NCI-H146 treated with DMSO at 0.1 percent for 48 hours (cell line): ENCODE data around the gene RAB36.

Experiments
- DNase-seq: peaks from one replicate; lab custom pipeline; 2025; ENCODE audit not compliant: unreplicated experiment; lab: John Stamatoyannopoulos, UW

RAB36 gene

GRCh38 chr22:23137468-23137867, 7.8 kb upstream of the RAB36 start:
- no peak for DNase-seq

- no peak for DNase-seq
Observed at GRCh38 chr22:23137905-23138561, 7.2 kb upstream of the RAB36 start.

GRCh38 chr22:23138584-23139435, 6.5 kb upstream of the RAB36 start:
- no peak for DNase-seq

- no peak for DNase-seq
Observed at GRCh38 chr22:23140385-23140784, 4.9 kb upstream of the RAB36 start.

GRCh38 chr22:23142546-23143105, 2.7 kb upstream of the RAB36 start:
- DNase-seq: no peak

DNA sequence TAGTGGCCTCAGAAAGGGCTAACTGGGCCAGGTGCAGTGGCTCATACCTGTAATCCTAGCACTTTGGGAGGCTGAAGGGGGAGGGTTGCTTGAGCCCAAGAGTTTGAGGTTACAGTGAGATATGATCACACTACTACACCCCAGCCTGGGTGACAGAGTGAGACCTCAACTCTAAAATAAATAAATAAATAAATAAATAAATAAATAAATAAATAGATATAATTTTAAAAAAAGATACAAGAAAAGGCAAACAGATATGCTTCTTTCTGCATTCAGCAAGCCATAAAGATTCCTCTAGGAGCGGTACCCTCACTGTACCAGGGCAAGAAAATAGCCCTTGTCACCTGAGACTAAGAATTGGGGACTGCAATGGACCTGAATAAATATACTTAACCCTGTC, 2.2 kb upstream of the RAB36 start:
- DNase-seq: no peak

GRCh38 chr22:23144432-23144831, 845 bp upstream of the RAB36 start:
- DNase-seq: no peak

DNA sequence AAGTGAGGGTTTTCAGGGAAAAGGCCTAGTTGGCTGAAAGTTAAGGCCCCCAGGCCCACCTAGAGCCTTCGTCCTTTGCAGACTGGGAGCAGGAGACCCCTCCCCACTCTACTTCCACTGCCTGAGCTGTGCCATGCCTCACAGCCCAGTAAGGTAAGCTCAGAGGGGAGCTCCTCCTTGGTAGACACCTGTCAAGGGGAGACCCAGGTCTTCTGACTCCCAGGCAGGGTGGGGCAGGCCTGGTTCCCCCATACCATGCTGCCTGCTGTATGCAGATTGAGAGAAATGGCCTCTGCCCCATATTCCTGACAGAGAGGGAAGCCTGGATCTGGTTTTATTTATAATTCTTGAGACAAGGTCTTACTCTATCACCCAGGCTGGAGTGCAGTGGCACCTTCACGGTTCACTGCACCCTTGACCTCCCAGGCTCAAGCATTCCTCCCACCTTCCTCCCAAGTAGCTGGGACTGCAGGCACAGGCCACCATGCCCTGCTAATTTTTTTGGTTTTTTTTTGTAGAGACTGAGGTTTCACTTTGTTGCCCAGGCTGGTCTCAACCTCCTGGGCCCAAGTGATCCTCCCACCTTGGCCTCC, 697 bp downstream of the RAB36 start:
- no peak for DNase-seq

DNA sequence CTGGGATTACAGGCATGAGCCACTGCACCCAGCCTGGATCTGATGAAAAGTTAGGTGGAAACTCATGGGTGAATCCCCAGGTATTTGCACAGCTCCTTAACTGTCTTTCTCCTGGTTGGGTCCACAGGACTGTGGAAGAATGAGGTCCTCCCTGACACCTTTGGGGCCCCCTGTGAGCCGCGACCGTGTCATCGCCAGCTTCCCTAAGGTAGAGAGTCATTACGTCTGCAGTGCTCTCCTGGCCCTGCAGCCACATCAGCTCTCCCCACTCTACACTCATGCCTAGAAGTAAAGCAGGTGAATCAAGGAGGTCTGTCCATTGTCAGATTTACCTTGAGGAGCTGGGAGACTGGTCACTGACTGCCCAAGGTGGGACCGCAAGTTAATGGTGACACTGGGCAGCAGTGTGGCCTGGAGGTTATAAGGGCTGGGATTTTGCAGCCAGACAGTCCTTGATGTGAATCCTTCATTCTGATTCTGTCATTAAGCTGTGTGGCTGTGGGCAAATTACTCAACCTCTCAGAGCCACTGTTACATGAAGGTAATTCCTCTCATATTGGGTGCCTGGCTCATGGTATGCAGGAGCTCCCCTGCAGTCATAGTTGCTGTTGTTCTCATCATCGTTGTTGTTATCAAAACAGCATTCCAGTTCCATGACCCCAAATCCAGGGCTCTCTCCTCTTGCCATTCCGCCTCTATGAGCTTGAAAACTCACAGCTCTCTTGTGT, 1.4 kb downstream of the RAB36 start:
- DNase-seq: no peak

GRCh38 chr22:23147617-23148387, 2.5 kb downstream of the RAB36 start:
- no peak for DNase-seq

- DNase-seq: no peak
Observed at GRCh38 chr22:23149743-23150238, 4.5 kb downstream of the RAB36 start.

DNA sequence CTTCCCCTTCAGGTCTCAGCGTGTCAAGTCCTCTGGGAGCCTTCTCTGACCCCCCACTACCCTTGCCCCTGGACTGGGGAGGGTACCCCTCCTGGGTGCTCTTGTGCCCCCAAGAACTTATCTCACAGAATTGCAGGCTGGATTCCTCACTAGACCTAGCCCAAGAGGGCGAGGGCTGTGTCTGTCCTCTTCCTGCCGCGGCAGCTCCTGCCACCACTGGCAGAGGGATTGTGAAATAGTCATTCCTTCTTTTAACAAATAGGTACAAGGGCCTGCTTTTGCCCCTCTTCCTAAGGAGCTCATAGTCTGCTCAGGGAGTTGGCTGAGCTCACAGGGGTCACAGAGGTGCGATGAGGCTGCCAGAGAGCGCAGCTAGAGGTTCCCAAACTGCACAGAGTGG, 5.5 kb downstream of the RAB36 start:
- no peak for DNase-seq

DNA sequence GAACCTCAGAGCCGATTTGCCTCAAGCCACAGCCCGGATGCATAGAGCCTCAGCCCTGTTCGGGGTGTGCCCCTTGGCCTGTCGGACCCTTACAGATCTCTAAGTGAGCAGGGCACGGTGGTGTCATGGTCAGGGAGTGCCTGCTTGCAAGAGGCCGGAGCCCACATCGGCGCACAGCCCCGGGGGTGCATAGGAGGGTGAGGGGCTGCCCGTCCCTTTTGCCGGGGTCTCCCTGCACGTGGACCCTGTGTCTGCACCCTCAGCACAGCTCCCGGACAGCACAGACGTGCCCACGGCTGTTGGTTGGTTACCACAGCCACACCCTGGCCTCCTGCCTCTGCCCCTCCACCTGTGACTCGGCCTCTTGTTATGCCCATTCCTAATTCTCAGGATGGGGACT, 6.5 kb downstream of the RAB36 start:
- no peak for DNase-seq

DNA sequence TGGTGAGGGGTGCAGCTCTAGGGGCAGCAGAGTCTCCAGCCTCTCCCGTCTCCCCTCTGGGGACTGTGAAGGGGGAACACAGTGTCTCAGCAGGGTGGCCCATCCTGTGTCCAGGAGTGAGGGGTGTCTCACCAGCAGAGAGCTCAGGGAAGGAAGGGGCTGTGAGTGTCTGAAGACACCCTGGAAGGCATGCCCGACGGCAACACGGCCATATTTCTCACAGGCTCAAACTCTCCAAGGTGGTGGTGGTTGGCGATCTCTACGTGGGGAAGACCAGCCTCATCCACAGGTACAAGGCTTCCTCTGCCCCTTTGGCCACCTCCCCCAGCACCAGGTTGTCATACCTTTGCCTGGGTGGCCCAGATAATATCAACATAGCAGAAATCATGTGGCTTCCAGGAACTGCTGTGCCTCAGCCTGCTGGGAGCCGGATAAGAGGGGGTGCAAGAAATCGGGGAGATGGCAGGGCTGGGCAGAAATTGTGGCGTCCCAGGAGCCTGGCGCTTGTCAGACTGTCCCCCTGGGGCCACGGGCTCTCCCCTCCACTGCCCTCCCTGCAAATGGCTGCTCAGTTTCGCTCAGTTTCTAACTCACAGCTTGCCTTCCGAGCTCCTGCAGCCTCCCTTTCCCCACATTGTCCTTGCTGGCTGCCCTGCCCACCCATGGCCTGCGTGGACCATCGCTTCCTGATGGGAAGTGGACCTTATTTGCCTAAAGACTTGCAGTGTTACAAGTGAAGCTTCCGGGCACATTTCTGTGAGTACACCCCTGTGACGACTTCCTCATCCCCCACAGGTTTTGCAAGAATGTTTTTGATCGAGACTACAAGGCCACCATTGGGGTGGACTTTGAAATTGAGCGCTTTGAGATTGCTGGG, 7.2 kb downstream of the RAB36 start:
- no peak for DNase-seq

GRCh38 chr22:23153994-23154393, 8.7 kb downstream of the RAB36 start:
- DNase-seq: no peak

DNA sequence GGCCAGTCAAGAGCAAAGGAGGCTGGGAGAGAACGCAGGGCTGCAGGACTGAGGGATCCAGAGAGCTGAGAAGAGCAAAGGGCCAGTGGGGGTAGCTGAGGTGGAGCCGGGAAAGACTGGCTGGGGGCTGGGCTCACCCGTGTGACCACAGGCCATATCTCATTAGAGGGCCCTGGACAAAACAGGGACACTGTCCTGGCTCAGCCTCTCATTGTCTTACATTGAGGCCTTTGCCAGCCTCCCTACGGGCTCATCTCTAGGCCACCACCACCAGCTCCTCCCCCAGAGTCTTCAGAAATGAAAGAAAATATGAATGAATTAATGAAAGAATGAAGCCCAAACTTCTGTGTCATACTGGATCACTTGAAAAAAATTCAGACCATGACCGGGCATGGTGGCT, 9.2 kb downstream of the RAB36 start:
- no peak for DNase-seq

- no peak for DNase-seq
Observed at GRCh38 chr22:23155143-23155542, 9.9 kb downstream of the RAB36 start.

- DNase-seq: no peak
Observed at GRCh38 chr22:23155831-23156230, 10.6 kb downstream of the RAB36 start.

- DNase-seq: no peak
Observed at GRCh38 chr22:23156286-23156685, 11.0 kb downstream of the RAB36 start.
